Muscle layer of duodenum (tissue), 2 donors: Measurements from ENCODE around the gene KRTAP12-3.
"Not testable (repeated sequence)": the region's sequence is repeated elsewhere in the genome, so short reads cannot be mapped to it uniquely, and the experiment has no call there.

ENCODE experiments used
- H3K27ac ChIP-seq: one replicate; pipeline ENCODE4 v1.7.0; 2013; ENCODE audit warnings: mild to moderate bottlenecking, low read length
- H3K27me3 ChIP-seq: one replicate; pipeline ENCODE4 v1.7.0; 2013; ENCODE audit warnings: low read depth, mild to moderate bottlenecking, control low read depth, low read length
- H3K36me3 ChIP-seq, 2 donors: one replicate each; pipeline ENCODE4 v1.7.0; 2013; ENCODE audit warnings: low read length in 2 of 2, control low read depth in 1 of 2, mild to moderate bottlenecking in 1 of 2; ENCODE audit not compliant: insufficient read depth in 2 of 2, control insufficient read depth in 1 of 2
- H3K4me1 ChIP-seq, 2 donors: one replicate each; pipeline ENCODE4 v1.7.0; 2013; ENCODE audit warnings: low read length in 2 of 2, mild to moderate bottlenecking in 2 of 2, control low read depth in 1 of 2, moderate library complexity in 1 of 2; ENCODE audit not compliant: insufficient read depth in 2 of 2, control insufficient read depth in 1 of 2
- H3K4me3 ChIP-seq, 2 donors: one replicate each; pipeline ENCODE4 v1.7.0; 2013; ENCODE audit warnings: low read length in 2 of 2, low read depth in 1 of 2, mild to moderate bottlenecking in 1 of 2
- H3K9me3 ChIP-seq, 2 donors: one replicate each; pipeline ENCODE4 v1.7.0; 2013; ENCODE audit warnings: low read length in 2 of 2, control low read depth in 1 of 2, mild to moderate bottlenecking in 1 of 2; ENCODE audit not compliant: control insufficient read depth in 1 of 2
- donor health status: healthy.

The KRTAP12-3 gene

GRCh38 chr21:44643741-44644310 lies 13.9 kb upstream of the KRTAP12-3 start:
- Histone ChIP-seq H3K36me3 (no peaks in the 10 kb centered on the region), H3K4me3 (peak overlapping the region in 1 of 2 donors; percentile 11), H3K27ac (no peak overlapping the region), H3K9me3 (peaks cover 17 to 27% of the 10 kb centered on the region in 2 donors), H3K4me1 (no peaks in the 10 kb centered on the region), H3K27me3 (no peaks in the 10 kb centered on the region)

GRCh38 chr21:44644878-44645277 lies 12.9 kb upstream of the KRTAP12-3 start:
- H3K4me1 ChIP-seq: no peaks in the 10 kb centered on the region
- peaks cover 17 to 27% of the 10 kb centered on the region in 2 donors for H3K9me3 ChIP-seq
- H3K27me3 ChIP-seq: no peaks in the 10 kb centered on the region
- no peak overlapping the region for H3K4me3 ChIP-seq
- no peak overlapping the region for H3K27ac ChIP-seq
- H3K36me3 ChIP-seq: no peaks in the 10 kb centered on the region

- H3K4me3 ChIP-seq, H3K36me3 ChIP-seq, H3K27ac ChIP-seq, H3K4me1 ChIP-seq, H3K27me3 ChIP-seq: not testable (repeated sequence)
- peaks cover 7 to 17% of the 10 kb centered on the region in 2 donors for H3K9me3 ChIP-seq
Observed at GRCh38 chr21:44646366-44647221, 11.1 kb upstream of the KRTAP12-3 start, which contains the start of gene KRTAP10-11. TSS of gene KRTAP10-11 (plus strand) at chr21:44646414. CDS start at chr21:44646459, 45 bp downstream.

- H3K27me3 ChIP-seq: no peaks in the 10 kb centered on the region
- H3K9me3 ChIP-seq: peaks cover 6 to 17% of the 10 kb centered on the region in 2 donors
- H3K27ac ChIP-seq: no peak overlapping the region
- no peaks in the 10 kb centered on the region for H3K36me3 ChIP-seq
- no peaks in the 10 kb centered on the region for H3K4me1 ChIP-seq
- no peak overlapping the region for H3K4me3 ChIP-seq
Observed at GRCh38 chr21:44647222-44647552, 10.5 kb upstream of the KRTAP12-3 start.

- no peaks in the 10 kb centered on the region for H3K27me3 ChIP-seq
- H3K27ac ChIP-seq: no peak overlapping the region
- no peak overlapping the region for H3K4me3 ChIP-seq
- H3K9me3 ChIP-seq: peaks cover 6 to 16% of the 10 kb centered on the region in 2 donors
- H3K4me1 ChIP-seq: no peaks in the 10 kb centered on the region
- no peaks in the 10 kb centered on the region for H3K36me3 ChIP-seq
Observed at GRCh38 chr21:44648557-44649311, 9.0 kb upstream of the KRTAP12-3 start.

- Histone ChIP-seq H3K4me3 (no peak overlapping the region), H3K36me3 (no peaks in the 10 kb centered on the region), H3K4me1 (no peaks in the 10 kb centered on the region), H3K9me3 (peaks cover 0 to 10% of the 10 kb centered on the region in 2 donors), H3K27me3 (no peaks in the 10 kb centered on the region), H3K27ac (no peak overlapping the region)
Observed at GRCh38 chr21:44649521-44650100, 8.1 kb upstream of the KRTAP12-3 start.

- H3K4me1 ChIP-seq: no peaks in the 10 kb centered on the region
- H3K27me3 ChIP-seq: no peaks in the 10 kb centered on the region
- H3K27ac ChIP-seq: no peak overlapping the region
- no peak overlapping the region for H3K4me3 ChIP-seq
- peaks cover 0 to 3% of the 10 kb centered on the region in 2 donors for H3K9me3 ChIP-seq
- H3K36me3 ChIP-seq: no peaks in the 10 kb centered on the region
Observed at GRCh38 chr21:44650265-44650972, 7.3 kb upstream of the KRTAP12-3 start.

- Histone ChIP-seq H3K36me3 (no peaks in the 10 kb centered on the region), H3K4me3 (no peak overlapping the region), H3K4me1 (no peaks in the 10 kb centered on the region), H3K9me3 (peaks cover 0 to 9% of the 10 kb centered on the region in 2 donors), H3K27me3 (no peaks in the 10 kb centered on the region), H3K27ac (no peak overlapping the region)
Observed at GRCh38 chr21:44650973-44651675, 6.6 kb upstream of the KRTAP12-3 start.

GRCh38 chr21:44653123-44653522 lies 4.6 kb upstream of the KRTAP12-3 start:
- H3K9me3 ChIP-seq: peaks cover 0 to 19% of the 10 kb centered on the region in 2 donors
- H3K4me3 ChIP-seq: no peak overlapping the region
- no peaks in the 10 kb centered on the region for H3K27me3 ChIP-seq
- H3K36me3 ChIP-seq: no peaks in the 10 kb centered on the region
- H3K4me1 ChIP-seq: no peaks in the 10 kb centered on the region
- no peak overlapping the region for H3K27ac ChIP-seq
